Brain pericyte (primary cell): ENCODE data around the gene FAM83G.
"Not testable (repeated sequence)": the region's sequence is repeated elsewhere in the genome, so short reads cannot be mapped to it uniquely, and the experiment has no call there.

ENCODE experiments used
- DNase-seq: peaks from one replicate; pipeline ENCODE4 v3.0.0-alpha.2; 2012; ENCODE audit warnings: low read depth, low spot score

Gene FAM83G

GRCh38 chr17:18951941-18952842, 52.4 kb downstream of the FAM83G start, which contains the start of gene SLC5A10:
SLC5A10 (plus strand) TSS chr17:18952165; CDS start chr17:18952206, 41 bp downstream.
- no peak for DNase-seq

- DNase-seq = no peak
These were observed 53.3 kb downstream of the FAM83G start for GRCh38 chr17:18950944-18951905.

DNA sequence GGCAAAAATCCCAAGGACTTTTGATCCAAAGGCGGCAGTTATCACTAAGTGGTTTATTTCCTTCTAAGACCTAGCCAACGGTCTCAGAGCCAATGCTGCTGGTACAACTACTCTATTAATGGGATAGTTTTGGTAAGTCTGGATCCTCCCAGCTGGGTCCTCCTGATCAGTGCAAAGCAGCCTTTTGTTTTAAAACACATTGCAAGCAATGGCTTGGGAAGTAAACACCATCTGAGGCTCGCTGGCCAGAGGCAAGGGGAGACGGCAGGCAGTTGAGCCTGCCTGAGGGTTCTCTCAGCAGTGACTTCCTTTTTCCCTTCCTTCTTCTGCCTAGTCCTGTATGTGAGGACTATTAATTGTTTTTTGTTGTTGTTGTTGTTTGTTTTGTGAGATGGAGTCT, 54.2 kb downstream of the FAM83G start:
- no peak for DNase-seq

- DNase-seq = no peak
These were observed 55.0 kb downstream of the FAM83G start for GRCh38 chr17:18949566-18949965.

DNA sequence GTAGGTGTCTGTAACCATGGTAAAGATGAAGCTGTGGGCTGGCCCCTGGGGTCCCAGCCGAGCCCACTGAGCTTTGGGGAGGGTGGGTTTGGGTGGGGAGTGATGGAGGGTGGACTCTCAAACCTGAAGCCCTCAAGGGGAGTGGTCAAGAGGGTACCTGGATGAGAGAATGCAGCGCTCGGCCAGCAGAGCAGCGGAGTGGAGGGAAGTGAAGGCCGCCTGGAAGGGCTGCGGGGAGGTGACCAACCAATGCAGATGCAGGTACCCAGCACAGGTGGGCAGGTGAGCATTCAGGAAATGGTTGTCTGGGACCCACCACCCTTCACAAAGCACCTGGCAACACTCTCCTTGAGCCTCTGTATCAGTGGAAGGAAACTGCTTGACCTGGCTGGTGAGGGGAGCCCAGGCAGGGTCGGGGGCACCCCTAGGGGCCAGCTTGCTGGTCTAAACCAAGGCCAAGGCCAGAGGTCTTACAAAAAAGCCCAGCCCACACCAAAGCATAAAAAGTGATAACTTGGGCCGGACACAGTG, 56.0 kb downstream of the FAM83G start:
- DNase-seq = no peak

DNA sequence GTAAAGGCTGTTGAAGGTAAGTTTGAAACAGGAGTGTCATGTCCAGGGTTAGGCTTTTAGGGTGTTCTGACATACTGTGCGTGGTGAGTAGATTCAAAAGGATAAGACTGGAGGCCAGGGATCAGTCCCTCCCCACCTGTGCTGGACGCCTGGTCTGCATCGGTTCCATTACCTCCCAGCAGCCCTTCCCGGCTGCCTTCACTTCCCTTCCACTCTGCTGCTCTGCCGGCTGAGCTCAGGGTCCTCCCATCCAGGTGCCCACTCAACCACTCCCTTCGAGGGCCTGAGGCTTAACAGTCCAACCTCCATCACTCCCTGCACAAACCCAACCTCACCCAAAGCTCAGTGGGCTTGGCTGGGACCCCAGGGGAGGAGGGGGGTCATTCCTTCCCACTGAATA, 56.7 kb downstream of the FAM83G start:
- no peak for DNase-seq

DNA sequence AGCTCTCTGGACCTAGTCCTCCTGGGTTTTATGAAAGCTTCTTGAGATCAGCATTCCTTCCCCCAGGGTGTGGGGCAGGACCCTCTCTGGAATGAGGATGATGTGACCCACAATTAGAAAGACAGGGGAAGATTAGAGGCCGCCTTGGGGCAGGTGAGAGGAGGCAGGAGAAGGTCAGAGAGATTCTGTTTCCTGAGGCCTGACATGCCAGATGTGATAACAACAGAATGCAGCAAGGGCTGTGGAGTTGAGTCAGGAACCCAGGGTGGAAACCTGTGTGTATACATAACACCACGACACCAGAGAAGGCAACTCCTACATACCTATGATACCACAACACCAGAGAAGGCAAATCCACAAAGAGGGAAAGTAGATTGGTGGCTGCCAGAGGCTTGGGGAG, 58.0 kb downstream of the FAM83G start:
- DNase-seq = no peak

- no peak for DNase-seq
These were observed 59.9 kb downstream of the FAM83G start for GRCh38 chr17:18944646-18945045.

DNA sequence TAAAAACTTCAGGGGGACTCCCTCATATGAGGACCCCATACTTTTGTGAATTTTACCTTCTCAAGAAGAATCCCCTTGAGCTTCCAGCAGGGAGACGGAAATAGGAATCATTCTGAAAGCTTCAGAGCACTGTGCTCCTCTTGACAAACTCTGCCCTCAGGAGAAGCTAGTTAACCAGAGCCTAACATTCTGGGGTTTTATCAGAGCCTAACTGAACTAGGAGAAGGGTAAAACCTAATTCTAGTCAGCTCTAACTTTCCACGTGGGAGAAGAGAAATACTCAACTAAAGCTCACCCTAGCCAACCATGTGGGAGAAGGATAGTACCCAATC, 65.9 kb downstream of the FAM83G start:
- DNase-seq = no peak

DNA sequence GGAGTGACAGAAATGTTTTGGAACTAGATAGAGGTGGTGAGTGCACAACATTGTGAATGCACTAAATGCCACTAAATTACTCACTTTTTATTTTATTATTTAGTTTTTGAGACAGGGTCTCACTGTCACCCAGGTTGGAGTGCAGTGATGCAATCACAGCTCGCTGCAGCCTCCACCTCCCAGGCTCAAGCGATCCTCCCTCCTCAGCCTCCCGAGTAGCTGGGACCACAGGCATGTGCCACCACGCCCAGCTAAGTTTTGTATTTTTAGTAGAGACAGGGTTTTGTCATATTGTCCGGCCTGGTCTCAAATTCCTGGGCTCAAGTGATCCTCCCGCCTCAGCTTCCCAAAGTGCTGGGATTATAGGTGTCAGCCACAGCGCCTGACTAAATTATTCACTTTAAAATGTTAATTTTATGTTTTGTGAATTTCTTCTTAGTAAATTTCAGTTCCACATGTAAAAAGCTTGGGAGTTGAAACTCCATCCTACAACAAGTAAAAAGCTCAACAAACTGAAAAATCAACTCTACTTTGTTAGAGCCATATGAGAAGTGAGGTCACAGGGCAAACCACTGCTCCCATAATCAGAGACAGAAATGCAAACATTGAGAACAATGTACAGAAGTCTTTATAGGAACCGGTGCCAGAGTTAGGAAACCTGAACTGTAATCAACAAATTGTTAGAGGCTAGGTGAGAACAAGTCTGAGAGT, 66.4 kb downstream of the FAM83G start:
- no peak for DNase-seq

DNA sequence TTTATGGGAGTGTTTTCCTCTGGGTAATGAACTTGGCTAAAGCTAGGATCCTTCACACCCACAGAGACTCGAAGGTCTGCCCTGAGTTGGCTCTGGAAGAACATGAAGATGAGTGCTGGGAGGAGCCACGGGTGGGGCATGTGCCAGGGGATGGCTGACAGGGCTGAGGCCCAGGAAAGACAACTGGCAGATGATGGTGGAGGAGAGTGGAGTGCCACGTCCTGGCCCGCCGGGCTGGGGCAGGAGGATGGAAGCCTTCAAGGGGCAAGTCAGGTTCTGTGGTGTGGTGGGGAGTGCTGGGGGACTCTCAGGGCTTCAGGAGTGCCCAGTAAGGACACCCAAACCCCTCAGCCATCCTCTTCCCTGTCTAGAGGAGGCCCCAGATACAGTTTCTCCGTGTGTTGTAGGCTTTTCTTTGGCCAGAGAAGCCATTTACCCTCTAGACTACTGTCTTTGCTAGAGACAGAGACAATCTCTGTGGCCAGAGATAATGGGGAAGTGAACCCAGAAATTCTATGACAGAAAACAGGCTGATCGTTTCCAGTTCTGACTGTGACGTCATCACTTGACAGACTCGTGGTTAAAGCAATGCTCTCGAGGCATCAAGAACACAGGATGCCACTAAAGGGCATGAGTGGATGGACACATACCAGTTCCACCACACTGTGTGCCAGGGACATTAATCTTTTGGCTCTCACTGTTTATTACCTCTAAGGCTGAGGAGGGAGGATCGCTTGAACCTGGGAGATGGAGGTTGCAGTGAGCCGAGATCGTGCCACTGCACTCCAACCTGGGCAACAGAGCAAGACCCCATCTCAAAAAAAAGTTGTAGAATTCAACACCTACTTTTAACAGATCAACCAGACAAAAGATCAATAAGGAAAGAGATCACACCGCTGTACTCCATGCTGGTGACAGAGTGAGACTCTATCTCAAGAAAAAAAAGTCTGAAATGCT, 71.2 kb downstream of the FAM83G start:
- DNase-seq = peak; percentile 6

DNA sequence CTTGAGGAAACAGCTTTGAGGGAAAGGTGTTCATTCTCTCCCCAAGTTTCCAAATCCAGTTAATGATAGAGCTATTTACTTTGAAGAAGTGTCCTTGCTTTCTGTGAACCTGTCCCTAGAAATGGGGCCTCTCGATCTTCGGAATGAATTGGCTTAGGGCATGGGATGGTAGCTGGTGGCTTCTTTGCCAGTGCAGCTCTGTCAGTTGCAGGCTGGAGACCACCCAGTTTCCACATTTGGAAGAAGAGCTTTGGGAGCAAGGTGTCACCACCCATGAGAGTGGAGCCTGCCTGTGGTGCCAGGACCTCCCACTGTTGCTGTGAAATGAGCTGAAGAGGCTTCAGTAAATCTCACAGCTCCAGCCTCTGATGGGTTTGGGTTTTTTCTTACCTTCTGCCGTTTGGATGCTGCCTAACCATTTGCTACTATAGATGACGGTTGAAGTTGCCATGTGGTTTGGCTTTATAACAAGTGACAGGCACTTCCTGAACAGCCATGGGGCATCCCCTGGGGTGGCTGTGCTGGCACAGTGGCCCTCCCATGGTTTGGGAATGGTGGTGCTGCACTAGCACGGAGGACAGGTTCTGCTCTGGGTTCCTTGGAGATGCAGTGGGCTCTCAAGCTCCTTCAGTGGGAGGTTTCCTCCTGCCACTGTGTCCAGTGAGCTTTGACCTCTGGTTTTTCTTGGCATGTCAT, 72.1 kb downstream of the FAM83G start:
- DNase-seq = no peak

- DNase-seq = no peak
These were observed 75.9 kb downstream of the FAM83G start for GRCh38 chr17:18928628-18929125.

DNA sequence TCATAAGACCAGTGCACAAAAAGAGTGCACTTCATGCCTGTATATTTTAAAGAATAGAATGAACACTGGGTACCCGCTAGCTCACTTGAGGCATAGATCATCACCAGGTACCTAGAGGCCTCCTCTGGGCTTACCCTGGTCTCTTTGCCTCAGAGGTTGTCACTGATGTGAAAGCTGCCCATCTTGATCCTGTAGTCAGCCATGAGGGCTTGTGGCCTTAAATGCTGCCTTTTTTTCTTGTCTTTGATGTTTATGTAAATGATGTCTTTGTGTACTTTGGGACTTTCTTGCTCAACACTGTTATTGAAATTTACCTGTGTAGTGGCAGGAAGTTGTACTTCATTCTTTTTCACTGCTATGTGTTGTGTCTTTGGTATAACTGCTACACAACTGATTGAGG, 79.4 kb downstream of the FAM83G start:
- no peak for DNase-seq

DNA sequence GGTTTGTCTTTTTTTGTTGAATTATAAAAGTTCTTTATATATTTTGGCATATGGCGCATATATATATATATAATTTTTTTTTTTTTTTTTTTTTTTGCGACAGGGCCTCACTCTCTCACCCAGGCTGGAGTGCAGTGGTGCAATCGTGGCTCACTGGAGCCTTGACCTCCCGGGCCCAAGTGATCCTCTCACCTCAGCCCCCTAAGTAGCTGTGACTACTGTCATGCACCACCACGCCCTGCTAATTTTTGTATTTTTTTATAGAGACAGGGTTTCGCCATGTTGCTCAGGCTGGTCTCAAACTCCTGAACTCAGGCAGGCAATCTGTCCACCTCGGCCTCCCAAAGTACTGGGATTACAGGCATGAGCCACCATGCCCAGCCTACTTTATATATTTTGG, 82.0 kb downstream of the FAM83G start:
- DNase-seq = not testable (repeated sequence)

- no peak for DNase-seq
These were observed 82.6 kb downstream of the FAM83G start for GRCh38 chr17:18921912-18922451.

- no peak for DNase-seq
These were observed 83.1 kb downstream of the FAM83G start for GRCh38 chr17:18921485-18921884.

GRCh38 chr17:18920911-18921441, 83.6 kb downstream of the FAM83G start:
- no peak for DNase-seq

GRCh38 chr17:18919963-18920362, 84.6 kb downstream of the FAM83G start:
- no peak for DNase-seq
